ENCODE measurements around the gene CDHR2. TPM values are rescaled to one million over a fixed set of nuclear protein-coding genes. Genes with fewer than 3 reads are reported as not detected.
A peak's percentile ranks its signal among the peaks of the same experiment; 100 is the strongest.

Gene CDHR2
- total RNA-seq, 1 donor from 2014 or later = 0.40 TPM

GRCh38 chr5:176553260-176554085, 4.3 kb downstream of the CDHR2 start:
- Mint-ChIP-seq H3K9me3 (ENCODE audit: low read depth) (no peaks in the 10 kb centered on the region), H3K27ac (ENCODE audit: unreplicated experiment) (no peak overlapping the region), H3K36me3 (ENCODE audit: low read depth) (no peaks in the 10 kb centered on the region), H3K4me1 (ENCODE audit: low read depth) (peaks cover 6% of the 10 kb centered on the region), H3K4me3 (ENCODE audit: unreplicated experiment) (no peak overlapping the region), H3K27me3 (ENCODE audit: low read depth) (peaks cover 8% of the 10 kb centered on the region)
- DNase-seq (ENCODE audit: low spot score) = peak; percentile 74
- no peak for TF ChIP-seq CTCF (IDR thresholded peaks at IDR 0.05)

- Mint-ChIP-seq H3K27me3 (ENCODE audit: low read depth) (peaks cover 16% of the 10 kb centered on the region), H3K4me1 (ENCODE audit: low read depth) (peaks cover 6% of the 10 kb centered on the region), H3K4me3 (ENCODE audit: unreplicated experiment) (no peak overlapping the region), H3K9me3 (ENCODE audit: low read depth) (peaks cover 8% of the 10 kb centered on the region), H3K36me3 (ENCODE audit: low read depth) (no peaks in the 10 kb centered on the region), H3K27ac (ENCODE audit: unreplicated experiment) (no peak overlapping the region)
- no peak for TF ChIP-seq CTCF (IDR thresholded peaks at IDR 0.05)
- no peak for DNase-seq (ENCODE audit: low spot score)
Measured at GRCh38 chr5:176557846-176558245, 8.7 kb downstream of the CDHR2 start.

- peaks cover 10% of the 10 kb centered on the region for H3K27me3 Mint-ChIP-seq (ENCODE audit: low read depth)
- no peak for TF ChIP-seq CTCF (IDR thresholded peaks at IDR 0.05)
- H3K27ac Mint-ChIP-seq (ENCODE audit: unreplicated experiment) = no peak overlapping the region
- H3K36me3 Mint-ChIP-seq (ENCODE audit: low read depth) = no peaks in the 10 kb centered on the region
- H3K4me1 Mint-ChIP-seq (ENCODE audit: low read depth) = no peaks in the 10 kb centered on the region
- DNase-seq (ENCODE audit: low spot score) = no peak
- peaks cover 8% of the 10 kb centered on the region for H3K9me3 Mint-ChIP-seq (ENCODE audit: low read depth)
- H3K4me3 Mint-ChIP-seq (ENCODE audit: unreplicated experiment) = no peak overlapping the region
Measured at GRCh38 chr5:176559683-176560082, 10.5 kb downstream of the CDHR2 start.

GRCh38 chr5:176560364-176560763, 11.2 kb downstream of the CDHR2 start:
- Mint-ChIP-seq H3K9me3 (ENCODE audit: low read depth) (peaks cover 8% of the 10 kb centered on the region), H3K4me3 (ENCODE audit: unreplicated experiment) (no peak overlapping the region), H3K36me3 (ENCODE audit: low read depth) (no peaks in the 10 kb centered on the region), H3K4me1 (ENCODE audit: low read depth) (no peaks in the 10 kb centered on the region), H3K27ac (ENCODE audit: unreplicated experiment) (no peak overlapping the region), H3K27me3 (ENCODE audit: low read depth) (peaks cover 10% of the 10 kb centered on the region)
- TF ChIP-seq CTCF (IDR thresholded peaks at IDR 0.05) = no peak
- no peak for DNase-seq (ENCODE audit: low spot score)

GRCh38 chr5:176561259-176561658, 12.1 kb downstream of the CDHR2 start:
- no peak for DNase-seq (ENCODE audit: low spot score)

More at GRCh38 chr5:176561259-176561658, 12.1 kb downstream of the CDHR2 start:
- no peaks in the 10 kb centered on the region for H3K36me3 Mint-ChIP-seq (ENCODE audit: low read depth)
- no peak overlapping the region for H3K27ac Mint-ChIP-seq (ENCODE audit: unreplicated experiment)
- H3K4me3 Mint-ChIP-seq (ENCODE audit: unreplicated experiment) = no peak overlapping the region
- TF ChIP-seq CTCF (IDR thresholded peaks at IDR 0.05) = no peak
- H3K4me1 Mint-ChIP-seq (ENCODE audit: low read depth) = no peaks in the 10 kb centered on the region
- H3K9me3 Mint-ChIP-seq (ENCODE audit: low read depth) = peaks cover 10% of the 10 kb centered on the region
- peaks cover 10% of the 10 kb centered on the region for H3K27me3 Mint-ChIP-seq (ENCODE audit: low read depth)

All from chondrocyte (in vitro differentiated cells).